Measurements from ENCODE around the gene HIGD1A. TPM values are rescaled to one million over a fixed set of nuclear protein-coding genes. Genes with fewer than 3 reads are reported as not detected.

Gene HIGD1A
- total and polyA plus RNA-seq, 2 of the 4 experiments (the other 2 are of a cell fraction), result 86.6 to 137 TPM

DNA sequence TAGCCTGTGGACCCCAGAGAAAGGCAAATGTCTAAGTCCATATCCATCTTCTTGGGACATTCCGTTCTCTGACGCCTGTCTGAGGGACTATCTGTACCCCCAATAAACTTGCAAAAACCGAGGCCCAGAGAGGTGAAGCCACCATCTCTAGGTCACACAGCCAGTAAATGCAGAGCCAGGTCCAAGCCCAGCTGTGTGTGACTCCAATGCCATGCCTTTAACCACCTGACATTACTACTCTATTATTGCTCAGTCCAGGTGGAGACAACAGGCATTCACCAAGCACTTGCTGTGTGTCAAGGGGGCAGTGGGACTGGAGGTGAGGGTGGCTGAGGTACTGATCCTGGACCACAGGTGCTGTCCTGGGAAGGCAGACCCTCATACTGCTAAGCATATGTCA is 46.0 kb upstream of the HIGD1A start:
- ATAC-seq (ENCODE audit: low read depth) (no peak), DNase-seq (no peak)
- no peak overlapping the region for H3K56ac ChIP-seq (ENCODE audit: extremely low read depth, insufficient read depth, low read length)
- POLR2A ChIA-PET (ENCODE audit: unreplicated experiment), result no interaction called here
- no peak overlapping the region for H3K4me3 ChIP-seq (ENCODE audit: insufficient read depth, low read depth, low read length)
- no peak overlapping the region for H3K27ac ChIP-seq (ENCODE audit: insufficient read depth, low read length)
- intact Hi-C loops (cut with micrococcal nuclease) (no loop called here), in situ Hi-C loops (cut with MboI; ENCODE audit: low sequenced_read_pairs) (no loop called here), dilution Hi-C loops (cut with HindIII; ENCODE audit: low sequenced_read_pairs, unreplicated experiment) (no loop called here)
- H2AK5ac ChIP-seq (ENCODE audit: low read depth, low read length), result no peak overlapping the region
- no peak overlapping the region for H3K4ac ChIP-seq (ENCODE audit: low read depth, low read length)
- H3K14ac ChIP-seq (replicated peaks; ENCODE audit: low read depth, low read length), result no peak overlapping the region
- no peak overlapping the region for H2BK15ac ChIP-seq (ENCODE audit: low read depth, low read length)
- BruUV-seq (replicated peaks), result no TSS peak
- H3K79me1 ChIP-seq (ENCODE audit: low read depth in 1 of 2, low read length in 2 of 2), result no peaks in the 10 kb centered on the region
- H3K9me1 ChIP-seq (ENCODE audit: insufficient read depth, low read length), result no peaks in the 10 kb centered on the region
- no peaks in the 10 kb centered on the region for H4K20me1 ChIP-seq (ENCODE audit: insufficient read depth, low read length)
- no peak overlapping the region for H2AK9ac ChIP-seq (replicated peaks; ENCODE audit: low read depth, low read length, poor library complexity)
- 60% methylated on average over 3 of the region's 3 CpGs; no CpG with 5 or more reads in 1 of the 2 experiments for WGBS, 2 experiments (ENCODE audit: extremely low coverage in 2 of 2, insufficient read length in 1 of 2)
- no peak overlapping the region for H3K9ac ChIP-seq (ENCODE audit: low read depth, low read length)
- H2BK20ac ChIP-seq (ENCODE audit: low read depth, low read length), result no peak overlapping the region
- no peaks in the 10 kb centered on the region for H3K36me3 ChIP-seq (ENCODE audit: control insufficient read depth, insufficient read depth, low read length)
- H3K18ac ChIP-seq (ENCODE audit: low read depth, low read length), result no peak overlapping the region
- H3K23ac ChIP-seq (ENCODE audit: low read depth, low read length), result no peak overlapping the region
- no peak overlapping the region for H3K4me2 ChIP-seq (ENCODE audit: low read depth, low read length)
- H4K8ac ChIP-seq (ENCODE audit: low read depth in 2 of 2, low read length in 2 of 2), result no peak overlapping the region
- no peak overlapping the region for H4K5ac ChIP-seq (ENCODE audit: low read depth, low read length)
- H3K9me3 ChIP-seq (ENCODE audit: control insufficient read depth, insufficient read depth, low read length), result no peaks in the 10 kb centered on the region
- H3K4me1 ChIP-seq (ENCODE audit: control insufficient read depth, insufficient read depth, low read length), result no peaks in the 10 kb centered on the region
- no peak overlapping the region for H2BK5ac ChIP-seq (ENCODE audit: low read depth, low read length, poor library complexity, severe bottlenecking)
- H2BK120ac ChIP-seq (ENCODE audit: low read depth, low read length), result no peak overlapping the region
- no peak overlapping the region for H4K91ac ChIP-seq (ENCODE audit: insufficient read depth, low read depth, low read length)
- CTCF ChIA-PET, result interaction anchor here (1.0 kb wide), 1 partner anchor 11 kb away, joined by 3 read pairs; no protein-coding TSS in a partner anchor
- TF ChIP-seq, protein P1, sequence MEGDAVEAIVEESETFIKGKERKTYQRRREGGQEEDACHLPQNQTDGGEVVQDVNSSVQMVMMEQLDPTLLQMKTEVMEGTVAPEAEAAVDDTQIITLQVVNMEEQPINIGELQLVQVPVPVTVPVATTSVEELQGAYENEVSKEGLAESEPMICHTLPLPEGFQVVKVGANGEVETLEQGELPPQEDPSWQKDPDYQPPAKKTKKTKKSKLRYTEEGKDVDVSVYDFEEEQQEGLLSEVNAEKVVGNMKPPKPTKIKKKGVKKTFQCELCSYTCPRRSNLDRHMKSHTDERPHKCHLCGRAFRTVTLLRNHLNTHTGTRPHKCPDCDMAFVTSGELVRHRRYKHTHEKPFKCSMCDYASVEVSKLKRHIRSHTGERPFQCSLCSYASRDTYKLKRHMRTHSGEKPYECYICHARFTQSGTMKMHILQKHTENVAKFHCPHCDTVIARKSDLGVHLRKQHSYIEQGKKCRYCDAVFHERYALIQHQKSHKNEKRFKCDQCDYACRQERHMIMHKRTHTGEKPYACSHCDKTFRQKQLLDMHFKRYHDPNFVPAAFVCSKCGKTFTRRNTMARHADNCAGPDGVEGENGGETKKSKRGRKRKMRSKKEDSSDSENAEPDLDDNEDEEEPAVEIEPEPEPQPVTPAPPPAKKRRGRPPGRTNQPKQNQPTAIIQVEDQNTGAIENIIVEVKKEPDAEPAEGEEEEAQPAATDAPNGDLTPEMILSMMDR (conservative IDR thresholded peaks at IDR 0.05; ENCODE audit: low read depth, low read length), result no peak
- TF ChIP-seq BHLHE40 (IDR thresholded peaks at IDR 0.05; ENCODE audit: low read depth, low read length) (no peak), FOS (IDR thresholded peaks at IDR 0.05; ENCODE audit: low read depth, low read length) (no peak), RFX5 (IDR thresholded peaks at IDR 0.05; ENCODE audit: low read depth, low read length) (no peak), ELK1 (IDR thresholded peaks at IDR 0.05; ENCODE audit: borderline replicate concordance, low read depth, low read length) (no peak), NFE2L2 (IDR thresholded peaks at IDR 0.05; ENCODE audit: low read depth, low read length) (no peak), MXI1 (IDR thresholded peaks at IDR 0.05; ENCODE audit: borderline replicate concordance, low read depth, low read length) (no peak), RAD21 (IDR thresholded peaks at IDR 0.05; ENCODE audit: low read length) (no peak), POLR2A (IDR thresholded peaks at IDR 0.05; ENCODE audit: low read depth, low read length) (no peak), CEBPB (IDR thresholded peaks at IDR 0.05; ENCODE audit: low read depth, low read length) (no peak), MAFK (IDR thresholded peaks at IDR 0.05; ENCODE audit: low read depth, low read length) (no peak), MAZ (IDR thresholded peaks at IDR 0.05; ENCODE audit: borderline replicate concordance, low read depth, low read length) (no peak), CHD1 (IDR thresholded peaks at IDR 0.05; ENCODE audit: low read depth, low read length) (no peak)
- TF ChIP-seq, protein P2, sequence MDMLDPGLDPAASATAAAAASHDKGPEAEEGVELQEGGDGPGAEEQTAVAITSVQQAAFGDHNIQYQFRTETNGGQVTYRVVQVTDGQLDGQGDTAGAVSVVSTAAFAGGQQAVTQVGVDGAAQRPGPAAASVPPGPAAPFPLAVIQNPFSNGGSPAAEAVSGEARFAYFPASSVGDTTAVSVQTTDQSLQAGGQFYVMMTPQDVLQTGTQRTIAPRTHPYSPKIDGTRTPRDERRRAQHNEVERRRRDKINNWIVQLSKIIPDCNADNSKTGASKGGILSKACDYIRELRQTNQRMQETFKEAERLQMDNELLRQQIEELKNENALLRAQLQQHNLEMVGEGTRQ (IDR thresholded peaks at IDR 0.05; ENCODE audit: low read depth, low read length), result no peak
- no peak overlapping the region for H2AFZ ChIP-seq (replicated peaks; ENCODE audit: low read length, poor library complexity)
- H3K27me3 ChIP-seq (ENCODE audit: control insufficient read depth, insufficient read depth, low read length), result peaks cover 55% of the 10 kb centered on the region

Data from IMR-90 (cell line).